Measurements from ENCODE around the gene YARS1. TPM values are rescaled to one million over a fixed set of nuclear protein-coding genes. Genes with fewer than 3 reads are reported as not detected.

YARS1 gene
- total RNA-seq, 1 experiment from 2014 or later, result 244 TPM

DNA sequence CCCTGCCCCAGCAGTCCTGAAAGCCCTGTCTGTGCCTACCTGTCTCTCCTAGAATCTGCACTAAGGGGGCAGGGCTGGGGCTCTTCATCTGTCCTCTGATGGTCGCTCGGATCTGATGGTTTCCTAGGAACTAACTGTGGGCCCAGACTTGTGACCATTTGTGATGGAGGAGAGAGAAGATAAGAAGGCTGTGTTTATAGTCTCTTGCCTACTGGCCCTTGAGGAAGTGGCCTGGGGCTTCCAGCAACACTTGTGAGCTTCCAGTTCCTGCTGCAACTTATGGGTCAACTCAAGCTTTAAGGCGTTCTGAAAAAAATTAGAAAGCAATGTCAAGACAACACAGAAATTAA lies 61.4 kb downstream of the YARS1 start:
- Histone ChIP-seq H3K27me3 (ENCODE audit: insufficient read depth, low read length) (no peaks in the 10 kb centered on the region), H3K9me2 (ENCODE audit: insufficient read depth) (no peaks in the 10 kb centered on the region), H3K9ac (ENCODE audit: low read length) (0 out of 2 replicates have a peak overlapping the region, but pooled peaks have one; percentile 10), H3K27ac (ENCODE audit: low read depth, low read length) (no peak overlapping the region), H3K4me1 (ENCODE audit: control insufficient read depth in 1 of 2, insufficient read depth in 2 of 2, low read length in 2 of 2) (peaks cover 41 to 70% of the 10 kb centered on the region in 2 experiments), H4K20me1 (ENCODE audit: insufficient read depth) (no peaks in the 10 kb centered on the region), H3K4me2 (ENCODE audit: low read length) (no peak overlapping the region), H3K36me3 (ENCODE audit: control insufficient read depth in 1 of 2, insufficient read depth in 2 of 2, low read length in 2 of 2) (no peaks in the 10 kb centered on the region), H3K9me3 (ENCODE audit: control insufficient read depth in 1 of 2, insufficient read depth in 1 of 2, low read depth in 1 of 2, low read length in 2 of 2) (no peaks in the 10 kb centered on the region), H3K4me3 (replicated peaks in 1 of 2; ENCODE audit: low read depth in 1 of 2, low read length in 2 of 2) (no peak overlapping the region), H3K79me2 (ENCODE audit: insufficient read depth, low read length) (peaks cover 71% of the 10 kb centered on the region), H2AFZ (ENCODE audit: low read depth, low read length, poor library complexity, severe bottlenecking) (no peak overlapping the region)
- ChIA-PET RAD21 (ENCODE audit: low non-redundant PET in 1 of 2, low total read pairs in 2 of 2, uncharacterized antibody in 2 of 2, unreplicated experiment in 2 of 2) (no interaction called here), POLR2A (no interaction called here), CTCF (no interaction called here)
- BruUV-seq (replicated peaks), result no TSS peak
- ATAC-seq (no peak), DNase-seq (ENCODE audit: low read depth, low spot score) (no peak)
- intact Hi-C loops (cut with micrococcal nuclease), result no loop called here
- TF ChIP-seq, protein P1, sequence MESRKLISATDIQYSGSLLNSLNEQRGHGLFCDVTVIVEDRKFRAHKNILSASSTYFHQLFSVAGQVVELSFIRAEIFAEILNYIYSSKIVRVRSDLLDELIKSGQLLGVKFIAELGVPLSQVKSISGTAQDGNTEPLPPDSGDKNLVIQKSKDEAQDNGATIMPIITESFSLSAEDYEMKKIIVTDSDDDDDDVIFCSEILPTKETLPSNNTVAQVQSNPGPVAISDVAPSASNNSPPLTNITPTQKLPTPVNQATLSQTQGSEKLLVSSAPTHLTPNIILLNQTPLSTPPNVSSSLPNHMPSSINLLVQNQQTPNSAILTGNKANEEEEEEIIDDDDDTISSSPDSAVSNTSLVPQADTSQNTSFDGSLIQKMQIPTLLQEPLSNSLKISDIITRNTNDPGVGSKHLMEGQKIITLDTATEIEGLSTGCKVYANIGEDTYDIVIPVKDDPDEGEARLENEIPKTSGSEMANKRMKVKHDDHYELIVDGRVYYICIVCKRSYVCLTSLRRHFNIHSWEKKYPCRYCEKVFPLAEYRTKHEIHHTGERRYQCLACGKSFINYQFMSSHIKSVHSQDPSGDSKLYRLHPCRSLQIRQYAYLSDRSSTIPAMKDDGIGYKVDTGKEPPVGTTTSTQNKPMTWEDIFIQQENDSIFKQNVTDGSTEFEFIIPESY (IDR thresholded peaks at IDR 0.05; ENCODE audit: extremely low read depth, insufficient replicate concordance, low read length), result no peak
- TF ChIP-seq CEBPB (IDR thresholded peaks at IDR 0.05; ENCODE audit: low read depth) (no peak), SIN3A (IDR thresholded peaks at IDR 0.05; ENCODE audit: low read depth) (no peak), YY1 (IDR thresholded peaks at IDR 0.05; ENCODE audit: extremely low read depth, insufficient replicate concordance, low read depth, low read length) (no peak), FOSL1 (IDR thresholded peaks at IDR 0.05; ENCODE audit: low read depth) (no peak), POLR2A (IDR thresholded peaks at IDR 0.05; ENCODE audit: borderline replicate concordance, extremely low read depth, insufficient read depth, insufficient read length) (no peak), RAD21 (IDR thresholded peaks at IDR 0.05; ENCODE audit: low read depth) (no peak), CTCF (IDR thresholded peaks at IDR 0.05 in 2 of 3, conservative IDR thresholded peaks at IDR 0.05 in 1 of 3; ENCODE audit: borderline replicate concordance in 1 of 3, insufficient read depth in 1 of 3, low read depth in 2 of 3, low read length in 2 of 3) (no peak), CBX3 (IDR thresholded peaks at IDR 0.05; ENCODE audit: low read depth) (no peak), ELF1 (IDR thresholded peaks at IDR 0.05; ENCODE audit: borderline replicate concordance, low read depth) (no peak), MAX (IDR thresholded peaks at IDR 0.05) (no peak), EZH2 (IDR thresholded peaks at IDR 0.05) (no peak), SRF (IDR thresholded peaks at IDR 0.05; ENCODE audit: low read depth) (no peak), SP1 (IDR thresholded peaks at IDR 0.05; ENCODE audit: low read depth) (no peak), EGR1 (IDR thresholded peaks at IDR 0.05; ENCODE audit: low read depth) (no peak), JUND (IDR thresholded peaks at IDR 0.05) (no peak), EZH2phosphoT487 (IDR thresholded peaks at IDR 0.05; ENCODE audit: borderline replicate concordance) (no peak), ZFX (IDR thresholded peaks at IDR 0.05) (no peak)
- TF ChIP-seq, protein P2, sequence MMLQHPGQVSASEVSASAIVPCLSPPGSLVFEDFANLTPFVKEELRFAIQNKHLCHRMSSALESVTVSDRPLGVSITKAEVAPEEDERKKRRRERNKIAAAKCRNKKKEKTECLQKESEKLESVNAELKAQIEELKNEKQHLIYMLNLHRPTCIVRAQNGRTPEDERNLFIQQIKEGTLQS (IDR thresholded peaks at IDR 0.05), result no peak
